Measurements from ENCODE around the gene PFKP.
A peak's percentile ranks its signal among the peaks of the same experiment; 100 is the strongest.
"Not testable (repeated sequence)": the region's sequence is repeated elsewhere in the genome, so short reads cannot be mapped to it uniquely, and the experiment has no call there.

The PFKP gene

GRCh38 chr10:3047596-3047995, 19.8 kb upstream of the PFKP start:
- DNase-seq = no peak

- DNase-seq = no peak
These were observed 19.0 kb upstream of the PFKP start for GRCh38 chr10:3048119-3049019.

GRCh38 chr10:3051692-3052091, 15.7 kb upstream of the PFKP start:
- no peak for DNase-seq

- DNase-seq = no peak
These were observed 14.2 kb upstream of the PFKP start for GRCh38 chr10:3053155-3053554.

- no peak for DNase-seq
These were observed 13.0 kb upstream of the PFKP start for GRCh38 chr10:3054183-3054850.

- DNase-seq = no peak
These were observed 12.5 kb upstream of the PFKP start for GRCh38 chr10:3054851-3055199.

GRCh38 chr10:3056280-3057037, 10.9 kb upstream of the PFKP start:
- DNase-seq = no peak

- DNase-seq = no peak
These were observed 9.4 kb upstream of the PFKP start for GRCh38 chr10:3057946-3058345.

GRCh38 chr10:3059974-3060373, 7.4 kb upstream of the PFKP start:
- DNase-seq = no peak

GRCh38 chr10:3060481-3060889, 6.9 kb upstream of the PFKP start:
- no peak for DNase-seq

GRCh38 chr10:3061323-3061898, 5.9 kb upstream of the PFKP start:
- DNase-seq = not testable (repeated sequence)

- DNase-seq = no peak
These were observed 4.7 kb upstream of the PFKP start for GRCh38 chr10:3062502-3063186.

GRCh38 chr10:3064423-3064822, 2.9 kb upstream of the PFKP start:
- DNase-seq = no peak

GRCh38 chr10:3065622-3066021, 1.7 kb upstream of the PFKP start:
- no peak for DNase-seq

- DNase-seq = no peak
These were observed 831 bp upstream of the PFKP start for GRCh38 chr10:3066317-3067117.

GRCh38 chr10:3067859-3068179, 471 bp downstream of the PFKP start:
- DNase-seq = no peak

GRCh38 chr10:3068201-3068967, 1.0 kb downstream of the PFKP start:
- peak; percentile 16 for DNase-seq

GRCh38 chr10:3068968-3069737, 1.8 kb downstream of the PFKP start:
- DNase-seq = no peak

GRCh38 chr10:3069876-3070275, 2.5 kb downstream of the PFKP start:
- DNase-seq = no peak

Data from NCI-H2227 treated with DMSO at 0.1 percent for 48 hours (cell line).